Measurements from ENCODE around the gene STAT3. TPM values are rescaled to one million over a fixed set of nuclear protein-coding genes. Genes with fewer than 3 reads are reported as not detected.
"Not testable (repeated sequence)": the region's sequence is repeated elsewhere in the genome, so short reads cannot be mapped to it uniquely, and the experiment has no call there.

STAT3 gene
- total RNA-seq, 1 donor from 2014 or later, result 270 TPM

DNA sequence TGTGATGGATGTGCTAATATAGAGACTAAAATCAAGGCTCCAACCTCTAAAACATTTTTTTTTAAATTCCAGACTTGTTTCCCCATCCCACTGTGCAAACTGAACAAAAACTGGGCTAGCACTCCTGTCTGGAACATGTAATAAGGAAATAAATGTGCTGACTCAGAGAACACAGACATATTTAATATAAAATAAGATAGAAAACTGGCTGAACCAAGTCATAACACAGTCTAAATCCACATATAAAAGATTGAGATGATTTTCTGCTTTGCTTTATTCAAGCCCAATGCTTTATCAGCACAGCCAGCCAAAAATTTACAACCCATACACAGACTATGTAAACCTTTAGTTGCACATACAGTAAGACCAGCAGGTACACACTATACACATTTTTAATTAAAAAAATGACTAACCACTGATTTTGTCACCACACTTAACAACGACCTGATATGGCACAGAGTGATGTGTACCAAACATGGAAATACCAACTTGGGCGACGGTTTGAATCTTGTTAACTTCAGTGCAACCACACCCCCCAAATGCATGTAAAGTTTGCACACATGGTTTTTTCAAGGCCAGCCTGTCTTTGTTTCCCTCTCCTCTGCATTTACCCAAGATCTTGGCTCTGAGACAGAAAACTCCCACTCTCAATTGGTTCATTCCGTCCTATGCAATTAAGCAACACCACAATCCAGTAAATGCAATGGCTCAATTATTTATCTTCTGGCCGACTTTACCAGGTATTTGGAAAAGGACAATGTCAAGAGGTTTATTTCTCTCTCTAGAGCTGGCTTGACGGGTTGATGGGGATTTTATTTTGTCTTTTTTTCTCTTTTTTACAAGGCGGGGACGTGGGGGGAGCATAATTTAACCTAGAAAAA, 1.2 kb downstream of the STAT3 start:
- DNase-seq (ENCODE audit: low read depth), result peak; percentile 75

DNA sequence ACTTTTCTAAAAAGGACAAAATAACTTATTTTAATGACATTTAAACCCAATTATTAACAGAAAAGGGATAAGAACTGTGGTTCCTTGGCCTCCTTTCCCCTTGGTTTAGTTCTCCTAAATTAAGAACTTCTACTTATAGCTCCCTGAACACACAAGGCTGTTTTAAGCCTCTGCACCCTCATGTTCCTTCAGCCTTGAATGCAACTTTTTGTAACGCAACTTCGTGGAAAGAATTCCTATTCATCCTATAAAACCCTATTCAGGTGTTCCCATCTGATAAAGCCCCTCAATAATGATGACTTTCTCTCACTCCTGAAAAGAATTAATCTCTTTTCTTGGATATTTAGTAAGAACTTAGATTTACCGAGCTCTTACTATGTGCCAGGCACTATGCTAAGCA, 6.3 kb downstream of the STAT3 start:
- DNase-seq (ENCODE audit: low read depth), result no peak

DNA sequence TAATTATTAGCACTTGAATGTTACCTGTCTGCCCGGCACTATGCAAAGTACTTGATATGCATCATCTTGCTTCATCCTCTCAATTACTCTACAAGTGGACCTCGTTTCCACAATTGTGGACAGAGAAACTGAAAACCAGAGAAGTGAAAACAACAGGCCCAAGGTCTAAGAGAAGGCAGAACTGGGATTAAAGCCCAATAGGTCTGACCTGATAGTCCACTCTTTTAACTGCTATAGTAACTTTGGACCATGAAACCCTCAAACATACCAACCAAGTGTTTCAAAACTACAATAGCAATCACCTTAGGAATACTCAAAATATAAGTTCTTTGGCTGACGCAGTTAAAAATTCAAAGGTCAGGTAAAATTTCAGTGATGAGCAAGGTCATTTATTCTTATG, 7.3 kb downstream of the STAT3 start:
- DNase-seq (ENCODE audit: low read depth), result no peak

DNA sequence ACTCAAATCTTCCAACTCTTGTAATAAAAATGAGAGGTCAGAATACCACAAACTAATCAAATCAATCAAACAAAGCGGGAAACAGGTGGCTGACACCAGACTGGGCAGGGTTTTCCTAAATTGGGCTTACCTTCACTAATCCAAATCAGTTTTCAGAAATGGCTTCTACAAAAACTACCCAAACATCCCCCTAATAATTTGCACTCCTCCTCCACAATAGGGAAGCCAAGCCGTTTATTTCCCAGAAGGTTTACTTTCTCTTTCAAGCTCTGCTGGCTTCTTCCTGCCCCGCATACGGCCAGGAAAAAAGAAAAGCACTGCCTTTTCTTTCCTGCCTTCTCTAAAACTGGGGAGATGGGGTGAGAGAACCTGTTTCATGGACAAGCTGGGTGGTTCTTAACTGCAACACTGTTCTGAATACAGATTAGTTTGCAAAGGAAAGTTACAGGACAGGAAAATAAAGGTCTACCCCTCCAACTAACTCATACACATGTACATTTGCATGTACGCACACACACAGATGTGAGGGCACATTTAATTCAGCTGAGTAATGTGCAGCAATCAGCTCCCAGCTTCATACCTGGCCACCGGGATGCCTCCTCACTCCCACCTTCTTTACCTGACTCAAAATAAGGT, 9.2 kb downstream of the STAT3 start:
- peak; percentile 57 for DNase-seq (ENCODE audit: low read depth)

DNA sequence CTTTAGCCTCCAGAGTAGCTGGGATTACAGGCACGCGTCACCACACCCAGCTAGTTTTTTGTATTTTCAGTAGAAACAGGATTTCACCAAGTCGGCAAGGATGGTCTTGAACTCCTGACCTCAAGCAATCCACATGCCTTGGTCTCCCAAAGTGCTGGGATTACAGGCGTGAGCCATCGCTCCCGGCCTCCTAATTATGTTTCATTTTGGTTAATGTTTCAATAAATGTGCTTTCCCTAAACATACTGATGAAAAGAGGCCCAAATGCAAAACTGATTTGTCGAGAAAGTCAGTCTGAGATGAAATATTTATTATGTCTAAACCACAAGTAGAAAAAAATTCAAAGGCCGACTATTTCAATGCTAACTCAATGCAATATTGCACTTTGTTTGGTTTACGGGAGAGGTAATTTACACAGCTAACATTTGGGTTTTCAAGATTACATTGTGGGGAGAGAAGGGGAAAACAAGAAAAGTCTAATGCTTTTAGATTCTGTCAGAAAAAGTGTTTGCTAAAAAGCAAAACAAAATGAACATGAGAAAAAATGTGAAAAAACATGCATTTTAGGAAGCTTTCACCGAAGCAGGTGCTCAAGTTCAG, 9.8 kb downstream of the STAT3 start:
- DNase-seq (ENCODE audit: low read depth), result peak; percentile 29

DNA sequence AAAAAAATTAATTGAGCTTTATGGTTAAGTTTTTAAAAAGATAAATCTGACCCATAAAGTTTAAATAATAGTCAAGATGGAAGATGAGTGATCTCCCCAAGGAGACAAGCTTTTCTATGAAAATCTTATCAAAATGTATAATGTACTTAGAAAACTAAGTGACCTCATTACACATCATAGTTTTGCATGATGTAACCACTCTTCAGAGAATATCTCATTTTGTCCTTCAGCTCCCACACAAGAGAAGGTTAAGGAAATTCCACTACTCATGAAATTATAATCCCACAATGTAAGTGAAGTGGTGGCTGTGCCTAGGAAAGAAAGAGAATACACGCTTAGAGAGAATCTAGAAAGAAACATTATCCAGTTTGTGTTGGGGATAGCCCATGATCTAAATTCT, 14.3 kb downstream of the STAT3 start:
- no peak for DNase-seq (ENCODE audit: low read depth)

DNA sequence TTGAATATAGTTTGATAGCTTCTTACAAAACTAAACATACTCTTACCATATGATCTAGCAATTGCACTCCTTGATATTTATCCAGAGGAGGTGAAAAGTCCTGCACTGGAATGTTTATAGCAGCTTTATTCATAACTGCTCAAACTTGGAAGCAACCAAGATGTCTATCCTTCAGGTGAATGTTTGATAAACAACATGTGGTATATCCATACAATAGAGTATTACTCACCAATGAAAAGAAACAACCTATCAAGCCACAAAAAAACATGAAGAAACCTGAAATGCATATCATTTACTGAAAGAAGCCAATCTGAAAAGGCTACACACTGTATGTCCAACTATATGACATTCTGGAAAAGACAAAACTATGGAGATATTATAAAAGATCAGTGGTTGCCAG, 16.1 kb downstream of the STAT3 start:
- DNase-seq (ENCODE audit: low read depth), result no peak

DNA sequence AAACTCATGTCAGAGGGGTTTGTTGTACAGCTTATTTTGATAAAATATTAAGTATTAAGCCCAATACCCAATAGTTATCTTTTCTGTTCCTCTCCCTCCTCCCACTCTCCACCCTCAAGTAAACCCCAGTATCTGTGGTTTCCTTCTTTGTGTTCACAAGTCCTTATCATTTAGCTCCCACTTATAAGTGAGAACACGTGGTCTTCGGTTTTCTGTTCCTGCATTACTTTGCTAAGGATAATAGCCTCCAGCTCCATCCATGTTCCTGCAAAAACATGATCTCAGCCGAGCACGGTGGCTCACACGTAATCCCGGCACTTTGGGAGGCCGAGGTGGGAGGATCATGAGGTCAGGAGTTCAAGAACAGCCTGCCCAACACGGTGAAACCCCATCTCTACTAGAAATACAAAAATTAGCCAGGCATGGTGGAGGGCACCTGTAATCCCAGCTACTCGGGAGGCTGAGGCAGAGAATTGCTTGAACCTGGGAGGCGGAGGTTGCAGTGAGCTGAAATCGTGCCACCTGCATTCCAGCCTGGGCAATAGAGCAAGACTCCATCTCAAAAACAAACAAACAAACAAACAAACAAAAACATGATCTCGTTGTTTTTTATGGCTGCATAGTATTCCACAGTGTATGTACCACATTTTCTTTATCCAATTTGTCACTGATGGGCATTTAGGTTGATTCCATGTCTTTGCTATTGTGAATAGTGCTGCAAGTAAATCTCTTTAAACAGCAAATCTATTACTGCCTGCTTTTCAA, 19.3 kb downstream of the STAT3 start:
- DNase-seq (ENCODE audit: low read depth), result not testable (repeated sequence)

DNA sequence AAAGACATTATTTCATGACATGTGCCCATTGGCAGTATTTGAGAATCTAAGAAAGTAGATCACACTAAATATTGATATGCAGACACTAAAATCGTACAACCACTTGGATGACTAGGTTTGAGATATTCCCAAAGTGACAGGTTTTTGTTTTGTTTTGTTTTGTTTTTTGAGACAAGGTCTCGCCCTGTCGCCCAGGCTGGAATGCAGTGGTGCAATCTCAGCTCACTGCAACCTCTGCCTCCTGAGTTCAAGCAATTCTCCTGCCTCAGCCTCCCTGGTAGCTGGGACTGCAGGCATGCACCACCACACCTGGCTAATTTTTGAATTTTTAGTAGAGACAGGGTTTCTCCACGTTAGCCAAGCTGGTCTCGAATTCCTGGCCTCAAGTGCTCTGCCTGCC, 19.9 kb downstream of the STAT3 start:
- DNase-seq (ENCODE audit: low read depth), result not testable (repeated sequence)

DNA sequence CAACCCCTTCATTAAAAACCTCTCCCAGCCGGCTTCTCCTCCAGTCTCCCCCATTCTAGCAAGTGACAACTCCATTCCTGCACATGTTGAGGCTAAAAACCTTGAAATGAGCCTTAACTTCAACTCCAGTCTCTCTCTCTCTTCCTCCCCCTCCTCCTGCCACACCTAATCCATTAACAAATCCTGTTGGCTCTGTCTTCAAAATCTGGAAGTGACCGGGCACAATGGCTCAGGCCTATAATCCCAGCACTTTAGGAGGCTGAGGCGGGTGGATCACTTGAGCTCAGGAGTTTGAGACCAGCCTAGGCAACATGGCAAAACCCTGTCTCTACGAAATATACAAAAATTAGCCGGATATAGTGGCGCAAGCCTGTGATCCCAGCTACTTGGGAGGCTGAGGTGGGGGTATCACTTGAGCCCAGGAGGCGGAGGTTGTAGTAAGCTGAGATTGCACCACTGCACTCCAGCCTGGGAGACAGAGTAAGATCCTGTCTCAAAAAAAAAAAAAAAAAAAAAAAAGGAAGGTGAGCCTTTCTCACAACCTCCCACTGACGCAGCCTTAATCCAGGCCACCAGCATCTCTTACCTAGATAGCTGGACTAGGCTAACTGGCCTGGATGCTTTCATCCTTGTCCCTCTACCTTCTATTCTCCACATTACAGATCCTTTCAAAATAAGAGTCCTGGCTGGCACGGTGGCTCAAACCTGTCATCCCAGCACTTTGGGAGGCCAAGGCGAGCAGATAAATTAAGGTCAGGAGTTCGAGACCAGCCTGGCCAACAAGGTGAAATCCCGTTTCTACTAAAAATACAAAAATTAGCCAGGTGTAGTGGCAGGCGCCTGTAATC, 21.8 kb downstream of the STAT3 start:
- DNase-seq (ENCODE audit: low read depth), result not testable (repeated sequence)

DNA sequence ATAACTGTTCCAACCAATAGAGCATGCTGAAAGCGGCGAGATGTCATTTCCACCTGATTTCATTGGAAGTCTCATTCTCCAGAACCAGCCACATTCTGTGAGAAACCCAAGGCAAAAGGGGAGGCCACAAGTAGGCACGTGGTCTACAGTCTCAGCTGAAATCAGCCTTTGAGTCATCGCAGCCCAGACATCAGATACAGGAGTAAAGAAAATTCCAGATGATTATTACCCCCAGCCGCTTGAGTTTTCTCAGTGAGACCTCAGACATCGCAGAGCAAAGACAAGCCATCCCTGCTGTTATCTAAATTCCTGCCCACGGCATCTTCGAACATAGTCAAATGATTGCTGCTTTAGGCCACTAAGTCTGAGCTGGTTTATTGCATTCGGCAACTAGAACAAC, 23.1 kb downstream of the STAT3 start:
- peak; percentile 54 for DNase-seq (ENCODE audit: low read depth)

DNA sequence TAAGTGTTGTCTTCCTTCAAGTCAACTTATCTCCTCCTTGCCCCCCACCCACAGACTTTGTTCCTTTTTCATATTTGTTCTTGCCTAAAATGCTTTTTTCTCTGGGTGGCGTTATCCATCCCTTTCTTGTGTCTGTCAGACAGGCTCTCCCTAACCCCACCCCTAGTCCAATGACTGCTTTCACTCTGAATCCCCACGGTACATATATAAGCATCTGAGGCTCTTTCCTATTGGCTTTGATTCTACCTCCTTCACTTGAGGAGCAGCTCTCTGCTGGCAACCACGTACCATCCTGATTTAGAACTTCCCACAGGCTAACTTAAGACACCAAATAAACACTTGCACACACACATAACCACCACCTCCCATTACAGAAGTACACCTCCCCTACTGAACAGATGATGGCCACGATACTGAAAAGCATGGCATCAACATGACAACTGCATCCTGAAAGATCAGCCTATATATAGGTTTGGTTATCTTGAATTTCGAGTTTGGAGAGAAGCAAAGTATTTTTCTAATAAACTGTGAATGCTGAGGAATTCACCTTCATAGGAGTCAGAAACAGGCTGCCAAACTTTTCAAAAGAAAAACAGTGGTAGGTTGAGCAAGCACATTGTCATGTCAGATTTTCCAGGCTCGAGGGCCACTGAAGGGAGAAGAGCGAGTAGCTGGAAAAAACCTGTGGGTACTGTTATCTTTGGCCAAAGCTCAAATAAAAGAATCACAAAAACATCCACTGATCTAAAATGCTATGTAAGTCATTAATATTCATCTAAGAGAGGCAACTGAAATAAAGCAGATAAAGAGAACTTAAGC, 24.3 kb downstream of the STAT3 start:
- DNase-seq (ENCODE audit: low read depth), result peak; percentile 42

DNA sequence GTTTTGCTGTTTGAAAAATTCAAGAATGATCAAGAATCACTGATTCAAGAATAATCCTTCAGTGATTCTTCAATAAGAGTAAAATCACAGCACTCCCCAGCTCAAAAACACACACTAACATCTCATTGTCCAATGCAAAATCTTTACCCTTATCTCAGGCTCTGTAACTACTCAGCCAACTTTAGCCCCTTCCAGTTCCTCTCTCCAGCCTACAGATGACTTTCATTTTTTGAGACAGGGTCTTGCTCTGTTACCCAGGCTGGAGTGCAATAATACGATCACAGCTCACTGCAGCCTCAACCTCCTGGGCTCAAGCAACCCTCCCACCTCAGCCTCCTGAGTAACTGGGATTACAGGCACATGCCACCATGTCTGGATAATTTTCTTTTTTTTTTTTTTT, 25.0 kb downstream of the STAT3 start:
- no peak for DNase-seq (ENCODE audit: low read depth)

DNA sequence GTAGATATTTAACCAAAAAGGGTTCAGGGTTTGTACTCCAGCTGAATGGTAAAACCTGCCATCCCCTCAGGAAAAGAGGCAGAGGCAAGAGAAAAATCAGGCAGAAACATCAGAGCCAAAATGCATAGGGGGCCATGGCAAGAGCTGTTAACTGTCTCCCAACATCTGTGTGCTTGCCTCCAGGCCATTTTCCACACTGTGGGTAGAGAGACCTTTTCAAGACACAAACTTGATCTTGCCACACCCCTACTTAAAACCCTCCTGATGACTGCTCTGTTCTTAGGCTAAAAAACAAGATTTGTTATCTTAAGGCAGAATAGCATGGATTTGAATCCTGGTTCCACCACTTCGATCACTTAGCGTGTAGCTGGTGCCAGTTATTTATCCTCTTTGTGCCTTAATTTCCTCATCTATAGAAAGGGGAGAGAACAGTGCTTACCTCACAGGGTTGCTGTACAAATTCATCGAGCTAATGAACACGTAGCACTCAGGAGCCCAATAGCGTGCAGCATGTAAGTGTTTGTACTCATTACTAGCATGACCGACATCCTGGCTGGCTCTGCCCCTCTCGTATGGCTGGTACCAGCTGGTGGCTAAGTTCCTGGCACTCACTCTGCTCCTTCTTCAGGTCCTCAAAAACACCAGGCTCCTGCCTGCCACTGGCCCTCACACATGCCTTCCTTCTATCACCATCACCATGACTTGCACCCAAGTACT, 25.8 kb downstream of the STAT3 start:
- DNase-seq (ENCODE audit: low read depth), result peak; percentile 40

DNA sequence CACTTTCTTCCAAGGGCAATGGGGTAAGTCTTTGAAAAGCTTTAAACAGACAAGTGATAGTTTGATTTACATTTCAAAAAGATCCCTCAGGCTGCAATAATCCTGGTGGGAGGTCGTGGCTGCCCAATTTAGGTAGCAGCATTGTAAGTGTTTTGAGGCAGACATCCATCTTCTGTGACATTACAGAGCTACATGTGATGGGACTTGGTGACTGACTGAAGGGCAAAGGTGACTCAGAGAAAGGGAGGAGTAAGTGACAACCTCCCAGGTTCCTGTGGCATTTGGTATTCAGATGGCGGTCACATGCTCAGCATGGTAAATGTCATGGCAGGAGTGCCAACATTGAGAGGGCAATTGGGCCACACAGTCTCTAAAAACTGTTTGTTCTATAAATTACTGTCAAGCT, 26.5 kb downstream of the STAT3 start:
- DNase-seq (ENCODE audit: low read depth), result peak; percentile 46

DNA sequence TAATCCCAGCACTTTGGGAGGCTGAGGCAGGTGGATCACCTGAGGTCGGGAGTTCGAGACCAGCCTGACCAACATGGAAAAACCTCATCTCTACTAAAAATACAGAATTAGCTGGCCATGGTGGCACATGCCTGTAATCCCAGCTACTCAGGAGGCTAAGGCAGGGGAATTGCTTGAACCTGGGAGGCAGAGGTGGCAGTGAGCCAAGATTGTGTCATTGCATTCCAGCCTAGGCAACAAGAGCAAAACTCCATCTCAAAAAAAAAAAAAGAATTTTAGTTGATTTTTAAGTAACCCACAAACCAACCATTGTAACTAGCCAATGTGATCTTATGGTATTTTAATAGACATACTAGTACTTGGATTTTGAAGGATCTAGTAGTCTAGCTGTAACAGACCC, 27.9 kb downstream of the STAT3 start:
- DNase-seq (ENCODE audit: low read depth), result peak; percentile 76

DNA sequence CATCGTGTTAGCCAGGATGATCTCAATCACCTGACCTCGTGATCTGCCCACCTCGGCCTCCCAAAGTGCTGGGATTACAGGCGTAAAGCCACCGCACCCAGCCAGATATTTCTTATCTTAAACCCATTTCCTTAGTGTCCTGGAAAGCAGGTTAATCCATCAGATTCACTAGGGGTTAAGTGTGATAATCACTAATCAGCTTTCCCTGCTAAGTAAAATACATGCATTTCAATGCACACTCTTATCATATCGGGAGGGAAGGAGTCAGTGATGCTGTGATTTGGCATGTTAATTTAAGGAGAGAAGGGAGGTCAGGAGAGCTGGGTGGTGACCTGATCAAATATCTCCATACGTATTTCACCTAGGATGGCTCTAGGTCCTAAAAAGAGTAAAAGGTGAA, 29.1 kb downstream of the STAT3 start:
- no peak for DNase-seq (ENCODE audit: low read depth)

DNA sequence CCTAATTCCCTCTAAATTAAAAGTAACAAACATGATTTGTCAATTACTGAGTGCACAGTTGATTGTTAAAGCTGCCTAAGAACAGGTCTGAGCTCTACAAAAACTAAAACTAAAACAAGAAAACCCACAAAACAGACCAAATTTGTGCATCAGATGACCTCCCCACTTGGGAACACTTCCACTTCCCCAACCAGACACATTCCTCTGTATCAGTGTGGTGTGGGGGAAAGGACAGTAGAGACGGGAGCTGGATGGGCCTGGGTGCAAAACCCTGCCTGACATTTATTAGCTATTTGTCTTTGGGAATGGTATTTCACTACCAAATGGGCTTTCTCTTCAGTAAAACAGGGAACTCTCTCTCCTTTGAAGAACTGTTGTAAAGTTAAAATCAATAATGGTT, 29.8 kb downstream of the STAT3 start:
- no peak for DNase-seq (ENCODE audit: low read depth)

DNA sequence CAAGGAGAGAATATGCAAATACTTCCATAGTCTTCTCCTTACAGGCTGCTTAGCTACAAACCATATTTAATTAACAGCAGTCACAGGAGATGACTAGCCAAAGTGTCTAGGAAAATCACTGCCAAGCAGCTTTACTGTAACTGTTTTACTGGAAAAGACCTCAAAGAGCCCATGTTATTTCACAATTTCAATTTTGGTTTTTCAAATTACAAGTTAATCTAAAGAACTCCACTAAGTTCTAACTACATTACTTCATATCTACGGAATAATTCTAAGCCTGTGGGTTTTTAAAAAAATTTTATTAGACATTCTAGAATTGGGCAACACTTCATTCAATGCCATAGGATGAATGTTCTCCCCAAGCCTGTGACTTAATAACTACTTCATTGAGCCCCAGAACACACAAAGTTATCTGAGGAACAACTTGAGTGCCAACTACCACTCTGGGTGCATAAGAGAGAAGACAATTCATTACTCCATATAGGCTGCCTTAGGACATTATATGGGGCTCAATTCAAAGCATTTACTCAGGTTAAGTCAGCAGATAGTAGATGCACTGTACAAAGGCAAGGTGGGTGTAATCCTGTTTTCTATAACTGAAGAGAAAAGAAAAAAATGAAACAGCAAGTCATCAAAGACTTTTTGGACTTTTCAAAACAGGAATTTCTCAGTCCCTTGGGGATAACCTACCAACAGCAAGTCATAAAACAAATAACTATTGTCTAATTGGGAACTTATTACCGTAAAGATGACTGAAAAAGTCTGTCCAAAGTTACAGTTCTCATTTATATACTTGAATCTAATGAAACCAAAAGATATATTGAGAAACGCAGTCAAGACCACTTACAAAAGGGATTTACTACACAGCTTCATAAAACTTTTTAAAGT, 33.0 kb downstream of the STAT3 start:
- no peak for DNase-seq (ENCODE audit: low read depth)
